Karpas-422 (cell line): ENCODE measurements around the gene VPS37C. TPM values are rescaled to one million over a fixed set of nuclear protein-coding genes. Genes with fewer than 3 reads are reported as not detected.
"Not testable (repeated sequence)": the region's sequence is repeated elsewhere in the genome, so short reads cannot be mapped to it uniquely, and the experiment has no call there.

Experiments
- DNase-seq: peaks from one replicate; pipeline ENCODE4 v3.0.0-alpha.2; 2015
- H2AFZ ChIP-seq: fragments of 200-600 bp; sonication (generic); 2 replicates; pipeline ENCODE4 v1.6.1; 2014; ENCODE audit warnings: antibody characterized with exemption, low read length, mixed read lengths
- H3K27ac ChIP-seq: fragments of 200-600 bp; sonication (generic); 2 replicates; pipeline ENCODE4 v1.5.1; 2014; ENCODE audit warnings: mild to moderate bottlenecking, low read length, moderate library complexity
- H3K27me3 ChIP-seq: fragments of 200-600 bp; sonication (generic); 2 replicates; pipeline ENCODE4 v1.6.1; 2014; ENCODE audit warnings: low read length, mixed read lengths
- H3K36me3 ChIP-seq: fragments of 200-600 bp; sonication (generic); 2 replicates; pipeline ENCODE4 v1.6.1; 2014; ENCODE audit warnings: low read length, mixed read lengths; ENCODE audit not compliant: insufficient read depth
- H3K4me1 ChIP-seq: fragments of 200-600 bp; sonication (generic); 2 replicates; pipeline ENCODE4 v1.6.1; 2014; ENCODE audit warnings: mild to moderate bottlenecking, low read length, mixed read lengths
- H3K4me2 ChIP-seq: fragments of 200-600 bp; sonication (generic); 2 replicates; pipeline ENCODE4 v1.6.1; 2014; ENCODE audit warnings: low read length, low read depth, mild to moderate bottlenecking; ENCODE audit not compliant: poor library complexity, severe bottlenecking
- H3K4me3 ChIP-seq: fragments of 200-600 bp; sonication (generic); 2 replicates; pipeline ENCODE4 v1.5.1; 2014; ENCODE audit warnings: mild to moderate bottlenecking, antibody characterized with exemption, low read length, mixed read lengths
- H3K79me2 ChIP-seq: fragments of 200-600 bp; sonication (generic); 2 replicates; pipeline ENCODE4 v1.6.1; 2014; ENCODE audit warnings: mild to moderate bottlenecking, low read length, mixed read lengths
- H3K9ac ChIP-seq: fragments of 200-600 bp; sonication (generic); 2 replicates; pipeline ENCODE4 v1.6.0; 2014; ENCODE audit warnings: low read length
- H3K9me2 ChIP-seq: fragments of 200-600 bp; sonication (generic), shearing (Covaris generic); replicated peaks from 2 replicates; pipeline ENCODE4 v1.6.0; 2014; ENCODE audit warnings: mild to moderate bottlenecking, low read length, moderate library complexity; ENCODE audit not compliant: insufficient read depth
- H3K9me3 ChIP-seq: fragments of 300-700, 200-600 bp; sonication (generic); 2 replicates; pipeline ENCODE4 v1.6.1; 2014; ENCODE audit warnings: low read length, mixed read lengths
- H4K20me1 ChIP-seq: fragments of 200-600 bp; sonication (generic); 2 replicates; pipeline ENCODE4 v1.6.1; 2014; ENCODE audit warnings: mild to moderate bottlenecking, antibody characterized with exemption, low read length, low read depth; ENCODE audit not compliant: insufficient read depth
- total RNA-seq: library from RNA; depleted of rRNA; stranded (reverse); fragments of >200 nt; shearing (Covaris generic); gene quantifications from 2 replicates; pipeline ENCODE4 v1.2.3, GENCODE V29; 2014; ENCODE audit warnings: low replicate concordance; rRNA removed

Gene VPS37C
- 11.3 and 13.8 TPM in 2 replicates for total RNA-seq

DNA sequence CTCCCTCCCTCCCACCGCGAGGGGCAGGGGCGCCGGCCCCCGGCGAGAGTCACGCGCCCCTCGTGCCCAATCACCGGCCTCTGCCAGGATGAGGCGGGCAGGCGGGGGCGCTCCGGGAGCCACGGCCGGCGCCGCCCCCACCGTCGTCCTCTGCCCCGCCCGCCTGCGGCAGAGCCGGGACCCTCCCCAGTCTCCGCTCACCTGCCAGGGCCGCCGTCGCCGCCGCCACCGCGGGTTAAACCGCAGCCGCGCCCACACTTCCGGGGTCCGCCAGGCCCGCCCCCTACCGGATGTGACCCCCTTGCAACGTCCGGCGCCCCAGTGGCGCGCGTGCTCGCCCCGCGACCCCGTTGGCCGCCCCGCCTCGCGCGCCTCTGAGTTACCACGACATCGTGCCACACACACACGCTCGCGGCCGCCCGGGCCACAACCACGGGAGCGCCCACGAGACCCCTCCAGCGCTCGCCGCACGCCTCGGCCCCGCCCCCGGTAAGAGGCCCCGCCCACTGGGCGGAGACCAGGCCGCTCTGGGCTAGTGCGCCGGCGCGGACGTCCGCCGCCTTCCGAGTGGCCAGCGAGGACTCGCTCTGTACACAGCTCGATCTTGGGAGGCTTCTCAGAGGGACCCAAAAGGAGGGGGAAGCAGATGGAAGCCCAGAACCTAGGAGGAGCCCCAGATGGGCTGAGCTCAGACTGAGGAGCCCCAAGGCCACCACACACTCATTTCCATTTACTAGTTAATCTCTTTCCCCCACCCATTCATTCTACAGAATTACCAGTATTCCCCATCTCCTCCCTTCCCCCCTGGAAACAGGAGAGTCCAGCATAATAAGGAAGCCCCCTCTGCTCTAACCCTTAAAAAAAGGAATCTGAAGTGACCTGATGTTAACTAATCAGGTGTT, at the start of gene VPS37C:
Gene VPS37C (minus strand): TSS at position 237 of the 902 bp plus-strand sequence. CDS start 22,597 bp downstream, outside the sequence.
- Histone ChIP-seq H3K27ac (peak within 1 kb of the TSS; percentile 76), H3K27me3 (no peaks in the 10 kb centered on the region), H3K9ac (peak within 1 kb of the TSS; percentile 84), H3K36me3 (peaks cover 11% of the 10 kb centered on the region), H3K4me1 (peaks cover 20% of the 10 kb centered on the region), H3K79me2 (peaks cover 46% of the 10 kb centered on the region), H3K4me2 (peak within 1 kb of the TSS; percentile 95), H3K9me3 (no peaks in the 10 kb centered on the region), H3K9me2 (no peaks in the 10 kb centered on the region), H4K20me1 (no peaks in the 10 kb centered on the region), H2AFZ (peak within 1 kb of the TSS; percentile 74; the same call in 1 of the 2 replicates), H3K4me3 (peak within 1 kb of the TSS; percentile 97)
- peak; percentile 94 for DNase-seq

DNA sequence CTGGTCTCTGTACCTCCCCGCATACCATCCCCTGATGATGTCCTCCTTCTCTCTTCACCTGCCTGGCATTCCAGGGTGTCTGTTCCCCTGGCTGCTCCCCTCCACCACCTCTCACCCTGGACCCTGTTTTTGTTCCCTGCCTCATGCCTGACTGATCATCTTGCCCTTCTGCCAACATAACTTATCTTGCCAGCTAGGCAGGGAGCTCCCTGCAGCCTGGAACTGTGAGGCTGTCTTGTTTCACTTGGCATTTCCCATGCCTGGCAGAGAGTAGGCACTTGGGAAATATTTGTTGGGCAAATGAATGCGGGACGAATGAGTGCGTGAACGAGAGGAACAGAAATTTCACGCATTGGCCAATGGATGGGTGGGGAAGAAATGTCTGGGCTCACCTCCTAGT, 49.4 kb upstream of the VPS37C start:
- not testable (repeated sequence) for H3K9me2 ChIP-seq, H3K36me3 ChIP-seq, H3K27me3 ChIP-seq, H4K20me1 ChIP-seq, H3K9ac ChIP-seq, H3K4me2 ChIP-seq, DNase-seq, H3K79me2 ChIP-seq, H3K4me3 ChIP-seq, H3K4me1 ChIP-seq, H2AFZ ChIP-seq, H3K9me3 ChIP-seq, H3K27ac ChIP-seq

DNA sequence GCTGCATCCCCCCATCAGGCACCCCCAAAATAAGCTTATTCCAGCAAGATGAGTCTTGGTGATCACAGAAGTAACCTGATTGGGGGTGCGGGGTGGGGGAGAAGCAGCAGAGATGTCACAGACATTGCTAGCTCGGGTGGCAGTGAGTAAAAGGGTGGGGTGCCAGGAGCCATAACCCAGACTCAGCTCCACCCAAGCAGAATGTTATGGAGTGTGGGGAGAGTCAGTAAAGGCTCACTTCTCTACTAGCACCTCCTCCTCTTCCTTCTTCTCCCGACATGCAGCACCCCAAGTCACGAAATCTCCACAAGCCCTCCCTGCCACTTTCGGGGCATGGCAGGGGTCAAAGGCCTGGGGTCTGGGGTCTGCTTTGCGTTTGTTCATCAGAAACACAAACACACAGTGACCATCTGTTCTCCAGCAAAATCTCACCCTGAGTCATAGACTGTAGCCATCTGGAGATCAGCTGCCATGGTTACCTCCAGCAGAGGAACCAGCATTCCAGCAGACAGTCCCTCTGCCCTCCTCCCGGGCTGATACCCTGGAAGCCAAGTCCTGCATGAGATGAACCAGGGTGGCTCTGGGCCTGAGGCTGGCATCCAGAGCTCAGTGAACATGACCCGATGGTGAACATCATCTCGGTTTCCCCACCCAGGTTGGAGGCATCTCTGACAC, 46.5 kb upstream of the VPS37C start:
- H3K9me3 ChIP-seq, H3K27me3 ChIP-seq, H3K4me1 ChIP-seq, H3K9ac ChIP-seq, H3K36me3 ChIP-seq, H3K27ac ChIP-seq, H3K9me2 ChIP-seq, H2AFZ ChIP-seq, H3K4me3 ChIP-seq, H4K20me1 ChIP-seq, H3K4me2 ChIP-seq, DNase-seq, H3K79me2 ChIP-seq: not testable (repeated sequence)

DNA sequence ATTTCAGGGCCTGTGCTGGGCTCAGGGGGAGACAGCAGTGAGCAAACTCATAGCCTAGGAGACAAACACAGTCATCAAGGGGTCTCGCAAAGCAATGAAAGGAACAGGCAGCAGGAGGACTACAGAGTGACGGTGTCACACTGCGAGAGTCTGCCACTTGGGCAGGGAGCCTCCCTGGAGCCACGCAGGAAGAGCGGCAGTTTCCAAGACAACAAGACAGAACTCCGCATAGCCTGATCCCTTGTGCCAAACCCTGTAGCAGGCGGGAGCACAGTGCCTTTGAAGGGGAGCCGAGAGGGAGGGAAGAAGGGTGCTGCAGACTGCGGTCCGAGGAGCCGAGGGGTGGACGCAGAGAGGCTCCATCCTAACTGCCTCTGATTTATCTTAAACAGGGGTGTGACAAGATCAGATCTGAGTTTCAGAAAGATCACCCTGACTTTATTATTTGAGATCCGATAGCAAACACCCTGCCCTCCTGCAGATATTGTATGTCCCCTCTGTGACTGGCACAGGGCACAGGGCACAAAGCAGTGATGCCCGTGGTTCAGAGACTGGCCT, 43.4 kb upstream of the VPS37C start:
- H3K36me3 ChIP-seq, H3K27ac ChIP-seq, H3K9me3 ChIP-seq, H4K20me1 ChIP-seq, H3K4me3 ChIP-seq, H3K79me2 ChIP-seq, H2AFZ ChIP-seq, H3K27me3 ChIP-seq, H3K4me2 ChIP-seq, H3K4me1 ChIP-seq, DNase-seq, H3K9ac ChIP-seq, H3K9me2 ChIP-seq: not testable (repeated sequence)

DNA sequence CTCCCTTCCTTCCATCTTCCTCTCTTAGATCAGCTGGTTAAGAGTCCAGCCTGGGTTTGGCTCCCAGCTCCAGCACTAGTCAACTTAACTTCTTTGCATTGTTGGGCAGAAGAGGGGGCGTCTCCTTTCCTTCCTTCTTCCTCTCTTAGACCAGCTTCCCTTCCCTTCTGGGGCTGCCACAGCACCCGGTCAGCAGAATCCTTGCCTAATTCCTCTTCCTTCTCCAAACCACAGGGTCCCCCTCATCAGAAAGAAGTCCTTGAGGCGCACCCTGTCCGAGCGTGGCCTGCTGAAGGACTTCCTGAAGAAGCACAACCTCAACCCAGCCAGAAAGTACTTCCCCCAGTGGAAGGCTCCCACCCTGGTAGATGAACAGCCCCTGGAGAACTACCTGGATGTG, 42.6 kb upstream of the VPS37C start:
- H3K36me3 ChIP-seq, H3K9me2 ChIP-seq, H3K4me3 ChIP-seq, H4K20me1 ChIP-seq, H2AFZ ChIP-seq, H3K79me2 ChIP-seq, H3K9ac ChIP-seq, H3K4me1 ChIP-seq, H3K4me2 ChIP-seq, H3K27me3 ChIP-seq, H3K27ac ChIP-seq, DNase-seq, H3K9me3 ChIP-seq: not testable (repeated sequence)

DNA sequence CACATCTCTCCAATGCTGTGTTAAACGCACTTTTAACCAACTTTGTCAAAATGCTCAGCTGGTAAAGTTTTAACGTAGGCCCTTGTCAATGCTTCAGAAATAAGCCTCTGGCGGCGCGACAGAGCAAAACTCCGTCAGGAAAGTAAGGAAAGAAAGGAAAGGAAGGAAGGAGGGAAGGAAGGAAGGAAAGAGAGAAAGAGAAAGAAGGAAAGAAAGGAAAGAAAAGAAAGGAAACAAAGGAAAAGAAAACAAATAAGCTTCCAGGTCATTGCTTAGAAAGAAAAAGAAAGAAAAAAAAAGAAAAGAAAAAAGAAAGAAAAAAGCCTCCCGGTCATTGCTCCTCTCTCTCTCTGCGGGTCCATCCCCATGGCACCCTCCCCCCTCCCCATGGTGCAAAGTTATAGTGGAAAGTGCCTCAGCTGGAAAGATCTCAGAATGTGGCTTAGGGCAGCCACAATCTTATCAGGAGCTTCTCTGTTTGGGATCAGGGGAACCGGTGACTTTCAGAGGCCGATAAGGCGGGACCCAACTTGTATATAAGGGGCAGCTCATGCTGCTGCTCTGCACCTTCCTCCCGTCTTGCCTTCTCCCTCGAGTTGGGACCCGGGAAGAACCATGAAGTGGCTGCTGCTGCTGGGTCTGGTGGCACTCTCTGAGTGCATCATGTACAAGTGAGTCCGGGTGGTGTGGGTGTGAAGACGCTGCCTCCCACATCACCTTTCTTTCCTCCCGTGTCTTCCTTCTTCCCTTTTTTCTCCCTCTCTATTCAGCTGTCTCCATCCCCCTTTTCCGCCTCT, 41.9 kb upstream of the VPS37C start, which contains the start of gene PGA3:
Gene PGA3 (plus strand): TSS at position 566 of the 797 bp plus-strand sequence. CDS start 50 bp downstream, at position 616.
- H3K4me2 ChIP-seq, H3K9me2 ChIP-seq, H3K79me2 ChIP-seq, H3K4me3 ChIP-seq, DNase-seq, H3K9ac ChIP-seq, H4K20me1 ChIP-seq, H3K9me3 ChIP-seq, H3K36me3 ChIP-seq, H3K27me3 ChIP-seq, H3K27ac ChIP-seq, H3K4me1 ChIP-seq, H2AFZ ChIP-seq: not testable (repeated sequence)

DNA sequence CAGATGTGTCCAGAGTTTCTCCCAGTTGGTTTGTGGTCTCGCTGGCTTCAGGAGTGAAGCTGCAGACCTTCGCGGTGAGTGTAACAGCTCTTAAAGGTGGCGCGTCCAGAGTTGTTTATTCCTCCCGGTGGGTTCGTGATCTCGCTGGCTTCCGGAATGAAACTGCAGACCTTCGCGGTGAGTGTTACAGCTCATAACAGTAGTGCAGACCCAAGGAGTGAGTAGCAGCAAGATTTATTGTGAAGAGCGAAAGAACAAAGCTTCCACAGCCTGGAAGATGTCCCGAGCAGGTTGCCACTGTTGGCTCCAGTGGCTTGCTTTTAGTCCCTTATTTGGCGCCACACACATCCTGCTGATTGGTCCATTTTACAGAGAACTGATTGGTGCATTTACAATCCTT, 40.2 kb upstream of the VPS37C start:
- Histone ChIP-seq H3K4me2 (no peak overlapping the region), H2AFZ (no peak overlapping the region), H4K20me1 (no peaks in the 10 kb centered on the region), H3K27ac (no peak overlapping the region), H3K9me2 (no peaks in the 10 kb centered on the region), H3K4me1 (no peaks in the 10 kb centered on the region), H3K9me3 (no peaks in the 10 kb centered on the region; the same call in 1 of the 2 replicates), H3K79me2 (no peaks in the 10 kb centered on the region), H3K4me3 (no peak overlapping the region), H3K36me3 (no peaks in the 10 kb centered on the region), H3K27me3 (no peaks in the 10 kb centered on the region), H3K9ac (no peak overlapping the region)
- no peak for DNase-seq
